ENCODE results near the gene TNPO3.

Gene TNPO3

GRCh38 chr7:129024125-129024524 lies 30.8 kb downstream of the TNPO3 start:
- Histone ChIP-seq H3K27me3 (ENCODE audit: insufficient read depth, poor library complexity, severe bottlenecking) (no peaks in the 10 kb centered on the region), H3K4me3 (ENCODE audit: severe bottlenecking) (no peak overlapping the region), H3K36me3 (ENCODE audit: low read depth) (peaks cover 10% of the 10 kb centered on the region; the same call in 1 of the 2 replicates), H3K4me1 (ENCODE audit: insufficient read depth, poor library complexity, severe bottlenecking) (no peaks in the 10 kb centered on the region), H3K27ac (ENCODE audit: poor library complexity, severe bottlenecking) (no peak overlapping the region), H3K9me3 (ENCODE audit: severe bottlenecking) (no peaks in the 10 kb centered on the region)
- no peak for DNase-seq (ENCODE audit: low spot score)
- no peak for TF ChIP-seq CTCF (IDR thresholded peaks at IDR 0.05; ENCODE audit: poor library complexity, severe bottlenecking)
- ATAC-seq (ENCODE audit: low read depth): no peak

GRCh38 chr7:129021656-129022055 lies 33.3 kb downstream of the TNPO3 start:
- TF ChIP-seq CTCF (IDR thresholded peaks at IDR 0.05; ENCODE audit: poor library complexity, severe bottlenecking): no peak
- H3K4me1 ChIP-seq (ENCODE audit: insufficient read depth, poor library complexity, severe bottlenecking): no peaks in the 10 kb centered on the region
- H3K36me3 ChIP-seq (ENCODE audit: low read depth): peaks cover 19% of the 10 kb centered on the region
- H3K4me3 ChIP-seq (ENCODE audit: severe bottlenecking): no peak overlapping the region
- no peaks in the 10 kb centered on the region for H3K9me3 ChIP-seq (ENCODE audit: severe bottlenecking)
- DNase-seq (ENCODE audit: low spot score) (no peak), ATAC-seq (ENCODE audit: low read depth) (no peak)
- H3K27me3 ChIP-seq (ENCODE audit: insufficient read depth, poor library complexity, severe bottlenecking): no peaks in the 10 kb centered on the region
- no peak overlapping the region for H3K27ac ChIP-seq (ENCODE audit: poor library complexity, severe bottlenecking)

GRCh38 chr7:129017933-129018538 lies 36.9 kb downstream of the TNPO3 start:
- H3K27ac ChIP-seq (ENCODE audit: poor library complexity, severe bottlenecking): no peak overlapping the region
- TF ChIP-seq CTCF (IDR thresholded peaks at IDR 0.05; ENCODE audit: poor library complexity, severe bottlenecking): no peak
- H3K4me3 ChIP-seq (ENCODE audit: severe bottlenecking): no peak overlapping the region
- no peaks in the 10 kb centered on the region for H3K27me3 ChIP-seq (ENCODE audit: insufficient read depth, poor library complexity, severe bottlenecking)
- ATAC-seq (ENCODE audit: low read depth): no peak
- peaks cover 55% of the 10 kb centered on the region for H3K36me3 ChIP-seq (ENCODE audit: low read depth)
- DNase-seq (ENCODE audit: low spot score): no peak
- H3K4me1 ChIP-seq (ENCODE audit: insufficient read depth, poor library complexity, severe bottlenecking): no peaks in the 10 kb centered on the region
- H3K9me3 ChIP-seq (ENCODE audit: severe bottlenecking): no peaks in the 10 kb centered on the region

- Histone ChIP-seq H3K36me3 (ENCODE audit: low read depth) (peaks cover 63% of the 10 kb centered on the region), H3K4me3 (ENCODE audit: severe bottlenecking) (no peak overlapping the region), H3K27me3 (ENCODE audit: insufficient read depth, poor library complexity, severe bottlenecking) (no peaks in the 10 kb centered on the region), H3K27ac (ENCODE audit: poor library complexity, severe bottlenecking) (no peak overlapping the region), H3K4me1 (ENCODE audit: insufficient read depth, poor library complexity, severe bottlenecking) (no peaks in the 10 kb centered on the region), H3K9me3 (ENCODE audit: severe bottlenecking) (no peaks in the 10 kb centered on the region)
- ATAC-seq (ENCODE audit: low read depth): no peak
- DNase-seq (ENCODE audit: low spot score): no peak
- no peak for TF ChIP-seq CTCF (IDR thresholded peaks at IDR 0.05; ENCODE audit: poor library complexity, severe bottlenecking)
Observed at GRCh38 chr7:129017264-129017663, 37.6 kb downstream of the TNPO3 start.

- no peaks in the 10 kb centered on the region for H3K9me3 ChIP-seq (ENCODE audit: severe bottlenecking)
- no peak overlapping the region for H3K4me3 ChIP-seq (ENCODE audit: severe bottlenecking)
- H3K4me1 ChIP-seq (ENCODE audit: insufficient read depth, poor library complexity, severe bottlenecking): no peaks in the 10 kb centered on the region
- DNase-seq (ENCODE audit: low spot score) (no peak), ATAC-seq (ENCODE audit: low read depth) (no peak)
- H3K36me3 ChIP-seq (ENCODE audit: low read depth): peaks cover 77% of the 10 kb centered on the region
- no peak for TF ChIP-seq CTCF (IDR thresholded peaks at IDR 0.05; ENCODE audit: poor library complexity, severe bottlenecking)
- H3K27ac ChIP-seq (ENCODE audit: poor library complexity, severe bottlenecking): no peak overlapping the region
- H3K27me3 ChIP-seq (ENCODE audit: insufficient read depth, poor library complexity, severe bottlenecking): no peaks in the 10 kb centered on the region
Observed at GRCh38 chr7:129014501-129015101, 40.3 kb downstream of the TNPO3 start.
